Thoracic aorta (tissue), 2 donors: Measurements from ENCODE around the gene PCDH15. TPM values are rescaled to one million over a fixed set of nuclear protein-coding genes. Genes with fewer than 3 reads are reported as not detected.

Experiments used
- ATAC-seq: fragments of 150-250 bp; one replicate; pipeline ENCODE4 v1.8.0; 2017; ENCODE audit warnings: low read depth; ENCODE audit not compliant: insufficient number of reproducible peaks, low FRiP score
- DNase-seq: peaks from one replicate; pipeline ENCODE4 v3.0.0-alpha.2; 2020; ENCODE audit warnings: low spot score
- H3K27ac ChIP-seq, 2 donors: fragments of 200-600 bp; sonication (generic); 1 replicate in 1 of 2; 2 replicates in 1 of 2; pipeline ENCODE4 v1.5.1; 2016; ENCODE audit warnings: mild to moderate bottlenecking in 2 of 2, moderate library complexity in 2 of 2
- H3K27me3 ChIP-seq: fragments of 200-600 bp; sonication (generic); replicated peaks from 2 replicates; pipeline ENCODE4 v1.6.0; 2016; ENCODE audit warnings: mild to moderate bottlenecking; ENCODE audit not compliant: insufficient read depth
- H3K36me3 ChIP-seq: fragments of 200-600 bp; sonication (generic); one replicate; pipeline ENCODE4 v1.5.1; 2016
- H3K4me1 ChIP-seq, 2 donors: fragments of 200-600 bp; sonication (generic); 1 replicate in 1 of 2; 2 replicates in 1 of 2; pipeline versions ENCODE4 v1.5.1 to v1.6.0; 2016; ENCODE audit warnings: low read depth in 2 of 2, mild to moderate bottlenecking in 1 of 2; ENCODE audit not compliant: control insufficient read depth in 1 of 2
- H3K4me3 ChIP-seq: fragments of 200-600 bp; sonication (generic); 2 replicates; pipeline ENCODE4 v1.5.1; 2016; ENCODE audit warnings: mild to moderate bottlenecking
- H3K9me3 ChIP-seq: fragments of 200-600 bp; sonication (generic); 2 replicates; pipeline ENCODE4 v1.5.1; 2016
- CTCF ChIP-seq: fragments of 200-600 bp; sonication (generic); IDR thresholded peaks from one replicate; pipeline ENCODE4 v1.5.1; 2019; ENCODE audit warnings: antibody characterized with exemption
- total RNA-seq, 2 donors: library from RNA; depleted of rRNA; stranded (reverse); fragments of >200 nt; gene quantifications; one replicate each; pipeline versions ENCODE4 v1.1.0 to v1.2.3, GENCODE V29; 2016

The PCDH15 gene
- total RNA-seq, 2 donors from 2014 or later = 0.49 to 0.95 TPM

- H3K4me3 ChIP-seq = no peak overlapping the region
- H3K36me3 ChIP-seq = no peaks in the 10 kb centered on the region
- no peak for DNase-seq
- ATAC-seq = no peak
- no peak overlapping the region for H3K27ac ChIP-seq
- H3K27me3 ChIP-seq = no peaks in the 10 kb centered on the region
- H3K4me1 ChIP-seq = no peaks in the 10 kb centered on the region
- TF ChIP-seq CTCF = no peak
- no peaks in the 10 kb centered on the region for H3K9me3 ChIP-seq
Observed at GRCh38 chr10:54372179-54372578, 428.9 kb downstream of the PCDH15 start.

DNA sequence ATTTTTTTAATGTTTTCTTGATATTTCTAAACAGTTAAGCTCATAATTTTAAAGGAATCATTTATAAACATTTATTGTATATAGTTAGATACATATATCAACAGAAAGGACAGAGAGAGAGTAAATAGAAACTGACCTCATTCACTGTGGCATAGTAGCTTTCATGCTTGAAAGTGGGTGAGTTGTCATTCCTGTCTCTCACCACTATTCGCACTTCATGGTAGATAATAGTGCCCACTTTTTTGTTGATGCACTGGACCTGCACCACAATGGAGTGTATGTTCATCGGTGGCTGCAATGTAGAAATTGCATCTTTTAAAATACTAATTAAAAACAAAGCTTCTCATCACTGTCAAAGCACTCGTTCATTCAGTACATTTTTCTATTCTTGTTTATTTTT is 432.0 kb downstream of the PCDH15 start:
- DNase-seq (no peak), ATAC-seq (no peak)
- Histone ChIP-seq H3K4me3 (no peak overlapping the region), H3K9me3 (no peaks in the 10 kb centered on the region), H3K27me3 (no peaks in the 10 kb centered on the region), H3K36me3 (no peaks in the 10 kb centered on the region), H3K4me1 (no peaks in the 10 kb centered on the region), H3K27ac (no peak overlapping the region)
- TF ChIP-seq CTCF = no peak

- no peaks in the 10 kb centered on the region for H3K27me3 ChIP-seq
- DNase-seq = no peak
- no peak for ATAC-seq
- H3K27ac ChIP-seq = no peak overlapping the region
- no peaks in the 10 kb centered on the region for H3K9me3 ChIP-seq
- no peak overlapping the region for H3K4me3 ChIP-seq
- no peak for TF ChIP-seq CTCF
- no peaks in the 10 kb centered on the region for H3K36me3 ChIP-seq
- H3K4me1 ChIP-seq = no peaks in the 10 kb centered on the region
Observed at GRCh38 chr10:54363390-54363789, 437.6 kb downstream of the PCDH15 start.

GRCh38 chr10:54342058-54342457 is 459.0 kb downstream of the PCDH15 start:
- H3K36me3 ChIP-seq = no peaks in the 10 kb centered on the region
- H3K4me3 ChIP-seq = no peak overlapping the region
- no peak for ATAC-seq
- H3K27ac ChIP-seq = no peak overlapping the region
- no peak for DNase-seq
- H3K27me3 ChIP-seq = no peaks in the 10 kb centered on the region
- no peak for TF ChIP-seq CTCF
- no peaks in the 10 kb centered on the region for H3K4me1 ChIP-seq
- no peaks in the 10 kb centered on the region for H3K9me3 ChIP-seq

DNA sequence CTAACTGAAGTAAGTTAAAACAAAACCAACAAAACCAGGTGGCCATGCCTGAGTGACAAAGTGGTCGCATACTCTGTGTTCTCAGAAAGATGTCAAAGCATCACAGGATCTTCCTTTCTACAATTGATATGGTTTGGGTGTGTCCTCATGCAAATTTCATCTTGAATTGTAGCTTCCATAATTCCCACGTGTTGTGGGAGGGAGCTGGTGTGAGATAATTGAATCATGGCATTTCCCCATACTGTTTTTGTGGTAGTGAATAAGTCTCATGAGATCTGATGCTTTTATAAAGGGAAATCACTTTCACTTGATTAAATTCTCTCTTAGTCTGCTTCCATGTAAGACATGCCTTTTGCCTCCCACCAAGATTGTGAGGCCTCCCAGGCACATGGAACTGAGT is 465.7 kb downstream of the PCDH15 start:
- no peak for DNase-seq
- no peak for ATAC-seq
- Histone ChIP-seq H3K9me3 (no peaks in the 10 kb centered on the region), H3K4me3 (no peak overlapping the region), H3K27me3 (no peaks in the 10 kb centered on the region), H3K4me1 (no peaks in the 10 kb centered on the region), H3K27ac (no peak overlapping the region), H3K36me3 (no peaks in the 10 kb centered on the region)
- no peak for TF ChIP-seq CTCF
